ENCODE results near the gene PTPN5.
"Not testable (repeated sequence)": the region's sequence is repeated elsewhere in the genome, so short reads cannot be mapped to it uniquely, and the experiment has no call there.

Gene PTPN5

GRCh38 chr11:18684267-18684666, 107.3 kb downstream of the PTPN5 start:
- no peak for ATAC-seq
- no peak for TF ChIP-seq RARB (CRISPR knock-in tag; IDR thresholded peaks at IDR 0.05)
- TF ChIP-seq BACH2 (CRISPR knock-in tag; IDR thresholded peaks at IDR 0.05; ENCODE audit: borderline replicate concordance) = no peak
- TF ChIP-seq GLIS3 (CRISPR knock-in tag; IDR thresholded peaks at IDR 0.05) = no peak
- TF ChIP-seq SNAI2 (CRISPR knock-in tag; IDR thresholded peaks at IDR 0.05) = no peak
- no peak for TF ChIP-seq PPARA (CRISPR knock-in tag; IDR thresholded peaks at IDR 0.05; ENCODE audit: borderline replicate concordance)
- TF ChIP-seq, protein P1, sequence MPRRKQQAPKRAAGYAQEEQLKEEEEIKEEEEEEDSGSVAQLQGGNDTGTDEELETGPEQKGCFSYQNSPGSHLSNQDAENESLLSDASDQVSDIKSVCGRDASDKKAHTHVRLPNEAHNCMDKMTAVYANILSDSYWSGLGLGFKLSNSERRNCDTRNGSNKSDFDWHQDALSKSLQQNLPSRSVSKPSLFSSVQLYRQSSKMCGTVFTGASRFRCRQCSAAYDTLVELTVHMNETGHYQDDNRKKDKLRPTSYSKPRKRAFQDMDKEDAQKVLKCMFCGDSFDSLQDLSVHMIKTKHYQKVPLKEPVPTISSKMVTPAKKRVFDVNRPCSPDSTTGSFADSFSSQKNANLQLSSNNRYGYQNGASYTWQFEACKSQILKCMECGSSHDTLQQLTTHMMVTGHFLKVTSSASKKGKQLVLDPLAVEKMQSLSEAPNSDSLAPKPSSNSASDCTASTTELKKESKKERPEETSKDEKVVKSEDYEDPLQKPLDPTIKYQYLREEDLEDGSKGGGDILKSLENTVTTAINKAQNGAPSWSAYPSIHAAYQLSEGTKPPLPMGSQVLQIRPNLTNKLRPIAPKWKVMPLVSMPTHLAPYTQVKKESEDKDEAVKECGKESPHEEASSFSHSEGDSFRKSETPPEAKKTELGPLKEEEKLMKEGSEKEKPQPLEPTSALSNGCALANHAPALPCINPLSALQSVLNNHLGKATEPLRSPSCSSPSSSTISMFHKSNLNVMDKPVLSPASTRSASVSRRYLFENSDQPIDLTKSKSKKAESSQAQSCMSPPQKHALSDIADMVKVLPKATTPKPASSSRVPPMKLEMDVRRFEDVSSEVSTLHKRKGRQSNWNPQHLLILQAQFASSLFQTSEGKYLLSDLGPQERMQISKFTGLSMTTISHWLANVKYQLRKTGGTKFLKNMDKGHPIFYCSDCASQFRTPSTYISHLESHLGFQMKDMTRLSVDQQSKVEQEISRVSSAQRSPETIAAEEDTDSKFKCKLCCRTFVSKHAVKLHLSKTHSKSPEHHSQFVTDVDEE (CRISPR knock-in tag; IDR thresholded peaks at IDR 0.05) = no peak
- no peak for TF ChIP-seq ARNTL (CRISPR knock-in tag; IDR thresholded peaks at IDR 0.05; ENCODE audit: borderline replicate concordance, low read depth)
- no peak for TF ChIP-seq CREB5 (CRISPR knock-in tag; IDR thresholded peaks at IDR 0.05; ENCODE audit: low read depth)
- TF ChIP-seq ISL1 (CRISPR knock-in tag; IDR thresholded peaks at IDR 0.05) = no peak
- no peak for TF ChIP-seq TOX (CRISPR knock-in tag; IDR thresholded peaks at IDR 0.05; ENCODE audit: borderline replicate concordance)
- TF ChIP-seq ZC3H10 (CRISPR knock-in tag; IDR thresholded peaks at IDR 0.05) = no peak
- no peak for TF ChIP-seq ZNF8 (CRISPR knock-in tag; IDR thresholded peaks at IDR 0.05)
- TF ChIP-seq TCF4 (CRISPR knock-in tag; IDR thresholded peaks at IDR 0.05; ENCODE audit: borderline replicate concordance) = no peak
- no peak for TF ChIP-seq ZNF70 (CRISPR knock-in tag; IDR thresholded peaks at IDR 0.05)
- no peak for TF ChIP-seq CSDC2 (CRISPR knock-in tag; IDR thresholded peaks at IDR 0.05)
- no peak for TF ChIP-seq ZFP30 (CRISPR knock-in tag; IDR thresholded peaks at IDR 0.05)
- TF ChIP-seq, protein P2, sequence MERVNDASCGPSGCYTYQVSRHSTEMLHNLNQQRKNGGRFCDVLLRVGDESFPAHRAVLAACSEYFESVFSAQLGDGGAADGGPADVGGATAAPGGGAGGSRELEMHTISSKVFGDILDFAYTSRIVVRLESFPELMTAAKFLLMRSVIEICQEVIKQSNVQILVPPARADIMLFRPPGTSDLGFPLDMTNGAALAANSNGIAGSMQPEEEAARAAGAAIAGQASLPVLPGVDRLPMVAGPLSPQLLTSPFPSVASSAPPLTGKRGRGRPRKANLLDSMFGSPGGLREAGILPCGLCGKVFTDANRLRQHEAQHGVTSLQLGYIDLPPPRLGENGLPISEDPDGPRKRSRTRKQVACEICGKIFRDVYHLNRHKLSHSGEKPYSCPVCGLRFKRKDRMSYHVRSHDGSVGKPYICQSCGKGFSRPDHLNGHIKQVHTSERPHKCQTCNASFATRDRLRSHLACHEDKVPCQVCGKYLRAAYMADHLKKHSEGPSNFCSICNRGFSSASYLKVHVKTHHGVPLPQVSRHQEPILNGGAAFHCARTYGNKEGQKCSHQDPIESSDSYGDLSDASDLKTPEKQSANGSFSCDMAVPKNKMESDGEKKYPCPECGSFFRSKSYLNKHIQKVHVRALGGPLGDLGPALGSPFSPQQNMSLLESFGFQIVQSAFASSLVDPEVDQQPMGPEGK (CRISPR knock-in tag; IDR thresholded peaks at IDR 0.05; ENCODE audit: borderline replicate concordance) = no peak
- TF ChIP-seq ZNF565 (CRISPR knock-in tag; conservative IDR thresholded peaks at IDR 0.05; ENCODE audit: low read depth) = no peak
- TF ChIP-seq OSR1 (CRISPR knock-in tag; IDR thresholded peaks at IDR 0.05) = no peak

DNA sequence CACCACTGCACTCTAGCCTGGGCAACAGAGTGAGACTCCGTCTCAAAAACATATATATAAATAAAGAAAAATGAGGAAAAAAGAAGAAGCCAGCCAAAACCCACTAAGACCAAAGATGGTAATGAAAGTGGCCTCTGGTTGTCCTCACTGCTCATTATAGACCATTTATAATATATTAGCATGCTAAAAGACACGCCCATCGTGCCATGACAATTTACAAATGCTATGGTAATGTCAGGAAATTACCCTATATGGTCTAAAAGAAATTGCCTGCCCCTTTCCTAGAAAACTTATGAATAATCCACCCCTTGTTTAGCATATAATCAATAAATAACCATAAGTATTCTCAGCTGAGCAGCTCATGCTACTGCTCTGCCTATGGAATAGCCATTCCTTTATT, 109.1 kb downstream of the PTPN5 start:
- no peak for TF ChIP-seq ZC3H10 (CRISPR knock-in tag; IDR thresholded peaks at IDR 0.05)
- no peak for TF ChIP-seq ZNF8 (CRISPR knock-in tag; IDR thresholded peaks at IDR 0.05)
- no peak for TF ChIP-seq TCF4 (CRISPR knock-in tag; IDR thresholded peaks at IDR 0.05; ENCODE audit: borderline replicate concordance)
- TF ChIP-seq, protein P2 (CRISPR knock-in tag; IDR thresholded peaks at IDR 0.05; ENCODE audit: borderline replicate concordance) = no peak
- no peak for TF ChIP-seq GLIS3 (CRISPR knock-in tag; IDR thresholded peaks at IDR 0.05)
- TF ChIP-seq ESRRG (CRISPR knock-in tag; IDR thresholded peaks at IDR 0.05) = no peak
- TF ChIP-seq ZFP3 (CRISPR knock-in tag; IDR thresholded peaks at IDR 0.05) = no peak
- no peak for TF ChIP-seq CSRNP3 (CRISPR knock-in tag; IDR thresholded peaks at IDR 0.05)
- no peak for TF ChIP-seq OSR1 (CRISPR knock-in tag; IDR thresholded peaks at IDR 0.05)
- TF ChIP-seq RARB (CRISPR knock-in tag; IDR thresholded peaks at IDR 0.05) = no peak
- no peak for ATAC-seq

- not testable (repeated sequence) for ATAC-seq
Observed at GRCh38 chr11:18681949-18682348, 109.6 kb downstream of the PTPN5 start.

All from SK-N-SH treated with all-trans-retinoic acid at 6 μM for 48 hours (cell line).